Stimulated activated CD4-positive, alpha-beta T cell treated with anti-CD3 and anti-CD28 coated beads, TNF-alpha, amount 100 ng/mL, for 4 hours (primary cell): Measurements from ENCODE around the gene C12orf43.
A peak's percentile ranks its signal among the peaks of the same experiment; 100 is the strongest.
"Not testable (repeated sequence)": the region's sequence is repeated elsewhere in the genome, so short reads cannot be mapped to it uniquely, and the experiment has no call there.

ENCODE experiments used
- DNase-seq, 3 experiments: peaks; one replicate each; pipeline ENCODE4 v3.0.0-alpha.2; 2020; ENCODE audit warnings: low read depth in 3 of 3

Gene C12orf43, protein sequence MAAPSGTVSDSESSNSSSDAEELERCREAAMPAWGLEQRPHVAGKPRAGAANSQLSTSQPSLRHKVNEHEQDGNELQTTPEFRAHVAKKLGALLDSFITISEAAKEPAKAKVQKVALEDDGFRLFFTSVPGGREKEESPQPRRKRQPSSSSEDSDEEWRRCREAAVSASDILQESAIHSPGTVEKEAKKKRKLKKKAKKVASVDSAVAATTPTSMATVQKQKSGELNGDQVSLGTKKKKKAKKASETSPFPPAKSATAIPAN

DNA sequence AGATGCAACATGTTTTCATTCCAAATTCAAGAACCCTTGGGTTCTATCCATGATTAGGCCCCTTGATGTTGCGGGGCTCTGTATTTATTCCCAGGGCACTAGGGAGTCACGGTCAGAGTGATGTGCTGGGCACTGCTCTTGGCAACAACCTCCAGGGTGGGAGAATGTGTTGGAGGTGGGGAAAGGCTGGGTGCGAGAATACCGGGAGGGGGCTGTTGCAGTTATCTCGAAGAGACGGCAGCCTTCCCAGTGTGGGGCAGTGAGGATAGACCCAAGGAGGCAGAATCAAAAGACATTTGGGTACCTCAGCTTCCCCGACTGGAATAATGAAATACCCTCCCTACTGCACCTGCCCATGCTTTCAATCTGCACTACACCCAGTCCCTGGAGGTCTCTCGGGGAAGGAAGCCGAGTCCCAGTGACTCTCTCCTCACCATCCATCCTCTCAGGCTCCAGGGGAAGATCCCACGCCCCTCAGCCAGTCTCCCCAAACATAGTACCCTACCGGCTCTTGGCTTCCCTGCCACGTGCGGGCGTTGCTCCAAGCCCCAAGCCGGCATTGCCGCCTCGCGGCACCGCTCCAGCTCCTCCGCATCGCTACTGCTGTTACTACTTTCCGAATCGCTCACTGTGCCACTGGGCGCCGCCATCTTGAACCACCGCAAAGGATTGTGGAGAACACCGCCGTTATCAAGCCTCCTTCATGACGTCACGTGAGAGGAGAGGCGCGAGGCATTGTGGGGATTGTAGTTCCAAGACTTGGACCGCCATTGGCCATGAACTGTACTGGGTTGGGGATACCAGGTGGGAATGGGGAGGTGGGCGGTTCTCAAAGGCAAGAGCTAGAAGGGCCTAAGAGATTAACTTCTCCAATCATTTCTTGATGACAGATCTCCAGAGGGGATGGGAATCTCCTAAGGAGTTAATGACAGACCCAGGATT is at the start of gene C12orf43:
Gene C12orf43, minus strand, starts transcription at position 663 of the 942 bp plus-strand sequence. Its CDS starts 13 bp downstream, at position 650.
- peak; percentile 80 to 86 (median 84) for DNase-seq

DNA sequence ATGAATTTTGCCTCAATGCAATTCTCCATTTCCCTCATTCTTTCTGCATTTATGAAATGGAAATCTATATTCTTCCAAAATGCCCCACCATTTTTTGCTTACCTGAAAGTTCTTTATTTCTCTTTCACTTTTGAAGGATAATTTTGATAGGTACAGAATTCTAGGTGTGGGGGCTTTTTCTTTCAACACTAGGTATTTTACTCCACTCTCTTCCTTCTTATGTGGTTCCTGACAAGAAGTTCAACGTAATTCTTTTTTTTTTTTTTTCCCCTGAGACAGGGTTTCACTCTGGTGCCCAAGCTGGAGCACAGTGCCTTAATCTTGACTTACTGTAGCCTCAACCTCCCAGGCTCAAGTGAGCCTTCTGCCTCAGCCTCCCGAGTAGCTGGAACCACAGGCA is 49.1 kb upstream of the C12orf43 start:
- DNase-seq = no peak

DNA sequence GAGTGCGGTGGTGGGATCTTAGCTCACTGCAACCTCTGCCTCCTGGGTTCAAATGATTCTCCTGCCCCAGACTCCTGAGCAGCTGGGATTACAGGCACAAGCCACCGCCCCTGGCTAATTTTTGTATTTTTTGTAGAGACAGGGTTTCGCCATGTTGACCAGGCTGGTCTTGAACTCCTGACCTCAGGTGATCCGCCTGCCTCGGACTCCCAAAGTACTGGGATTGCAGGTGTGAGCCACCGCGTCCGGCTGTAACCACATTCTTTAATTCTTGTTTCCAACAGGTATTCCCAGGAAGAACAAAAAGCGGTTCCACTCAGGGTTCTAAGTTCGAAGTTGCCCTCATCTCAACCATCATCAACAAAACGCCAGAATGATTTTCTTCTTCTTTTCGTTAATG is 48.3 kb upstream of the C12orf43 start:
- DNase-seq = not testable (repeated sequence)

DNA sequence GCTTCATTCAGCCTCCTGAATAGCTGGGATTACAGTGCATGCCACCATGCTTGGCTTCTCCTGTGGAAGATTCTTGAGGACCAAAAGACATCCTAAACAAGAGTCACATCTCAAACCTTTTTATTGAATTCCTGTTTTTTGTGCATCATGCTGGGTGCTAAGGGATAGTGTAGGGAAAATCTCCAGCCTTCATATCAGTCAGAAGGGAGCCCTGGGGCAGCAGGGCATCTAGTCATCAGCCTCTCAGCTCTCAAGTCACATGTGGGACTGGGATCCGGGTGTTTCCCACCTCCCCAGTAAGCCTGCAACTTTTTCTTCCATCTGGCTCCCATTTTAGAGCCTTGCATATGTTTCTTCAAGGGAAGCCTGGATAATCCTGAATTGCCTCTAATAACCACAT is 47.8 kb upstream of the C12orf43 start:
- no peak for DNase-seq

DNA sequence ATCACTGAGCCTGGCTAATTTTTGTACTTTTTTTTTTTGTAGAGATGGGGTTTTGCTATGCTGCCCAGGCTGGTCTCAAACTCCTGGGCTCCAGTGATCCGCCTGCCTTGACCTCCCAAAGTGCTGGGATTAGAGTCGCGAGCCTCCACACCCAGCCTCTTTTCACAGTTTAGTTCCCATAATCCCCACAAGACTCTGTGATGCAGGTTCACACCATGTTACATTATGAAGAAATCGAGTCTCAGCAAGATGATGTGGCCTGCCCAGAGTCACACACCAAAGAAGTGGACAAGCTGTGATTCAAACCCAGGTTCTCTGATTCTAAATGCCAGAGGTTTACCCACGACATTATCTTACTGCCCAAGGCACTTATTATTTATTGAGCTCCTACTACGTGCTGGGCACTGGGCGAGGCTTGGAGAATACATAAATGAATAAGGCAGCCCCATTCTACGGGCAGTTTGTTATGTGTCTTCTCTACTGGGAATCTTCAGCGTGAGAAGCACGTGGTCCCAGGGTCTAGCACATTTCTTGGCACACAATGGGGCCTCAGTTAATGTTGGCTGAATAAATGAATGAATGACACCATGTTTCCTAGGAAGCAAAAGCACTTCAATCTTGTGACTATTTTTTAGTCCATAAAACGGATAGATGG is 46.2 kb upstream of the C12orf43 start:
- DNase-seq = no peak

DNA sequence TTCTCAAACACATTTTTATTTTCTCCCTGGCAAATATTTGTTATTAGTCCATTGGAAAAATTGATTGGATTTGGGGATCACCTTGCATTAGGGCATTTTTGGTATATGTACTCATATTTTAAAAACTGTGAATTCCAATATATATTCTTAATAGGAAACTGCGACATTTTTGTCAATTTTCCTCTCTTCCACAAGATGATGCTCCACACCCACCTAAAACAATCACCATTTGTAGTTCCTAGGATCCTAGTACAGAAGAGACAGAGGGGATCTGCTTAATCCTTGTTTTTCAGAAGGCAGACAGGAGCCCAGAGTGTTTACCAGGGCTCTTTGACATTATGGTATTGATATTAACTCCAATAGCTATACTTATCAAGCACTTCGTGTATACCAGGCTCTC is 45.5 kb upstream of the C12orf43 start:
- DNase-seq = no peak

DNA sequence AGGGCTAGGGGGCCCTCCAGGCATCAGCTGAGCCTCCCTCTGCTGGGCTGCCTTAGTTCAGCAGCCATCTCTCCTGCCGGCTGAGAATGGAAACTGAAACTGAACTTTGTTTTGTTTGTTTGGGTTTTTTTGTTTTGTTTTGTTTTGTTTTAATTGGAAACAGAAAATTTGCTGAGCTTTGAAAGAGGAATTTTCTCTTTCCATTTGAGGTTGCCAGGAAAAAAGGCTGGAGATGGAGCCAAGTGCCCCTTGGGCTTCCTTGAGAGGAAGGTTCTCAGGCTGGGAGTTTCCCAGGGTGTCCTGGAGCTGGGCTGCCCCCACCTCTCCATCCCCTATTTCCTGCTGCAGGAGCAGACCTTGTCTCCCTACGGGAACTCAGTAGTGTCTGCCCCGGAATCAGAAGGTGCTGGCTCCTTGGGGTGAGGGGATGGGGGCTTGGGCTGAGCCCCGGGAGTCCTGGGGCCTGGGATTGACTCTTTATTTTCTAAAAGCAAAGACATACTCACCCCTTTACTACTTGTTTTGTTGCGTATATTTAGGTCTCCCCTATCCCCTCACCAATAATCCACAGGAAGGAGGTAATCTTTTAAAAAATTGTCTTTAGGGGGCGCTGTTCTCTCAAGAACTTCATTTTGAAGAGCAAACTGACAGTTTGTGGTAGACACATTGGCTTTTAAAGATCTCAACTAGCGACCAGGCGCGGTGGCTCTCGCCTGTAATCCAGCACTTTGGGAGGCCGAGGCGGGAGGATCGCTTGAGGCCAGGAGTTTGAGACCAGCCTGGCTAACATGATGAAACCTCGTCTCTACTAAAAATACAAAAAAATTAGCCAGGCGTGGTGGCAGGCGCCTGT is 44.1 kb upstream of the C12orf43 start:
- DNase-seq = peak in 2 of 3 experiments; percentile 31 to 37

DNA sequence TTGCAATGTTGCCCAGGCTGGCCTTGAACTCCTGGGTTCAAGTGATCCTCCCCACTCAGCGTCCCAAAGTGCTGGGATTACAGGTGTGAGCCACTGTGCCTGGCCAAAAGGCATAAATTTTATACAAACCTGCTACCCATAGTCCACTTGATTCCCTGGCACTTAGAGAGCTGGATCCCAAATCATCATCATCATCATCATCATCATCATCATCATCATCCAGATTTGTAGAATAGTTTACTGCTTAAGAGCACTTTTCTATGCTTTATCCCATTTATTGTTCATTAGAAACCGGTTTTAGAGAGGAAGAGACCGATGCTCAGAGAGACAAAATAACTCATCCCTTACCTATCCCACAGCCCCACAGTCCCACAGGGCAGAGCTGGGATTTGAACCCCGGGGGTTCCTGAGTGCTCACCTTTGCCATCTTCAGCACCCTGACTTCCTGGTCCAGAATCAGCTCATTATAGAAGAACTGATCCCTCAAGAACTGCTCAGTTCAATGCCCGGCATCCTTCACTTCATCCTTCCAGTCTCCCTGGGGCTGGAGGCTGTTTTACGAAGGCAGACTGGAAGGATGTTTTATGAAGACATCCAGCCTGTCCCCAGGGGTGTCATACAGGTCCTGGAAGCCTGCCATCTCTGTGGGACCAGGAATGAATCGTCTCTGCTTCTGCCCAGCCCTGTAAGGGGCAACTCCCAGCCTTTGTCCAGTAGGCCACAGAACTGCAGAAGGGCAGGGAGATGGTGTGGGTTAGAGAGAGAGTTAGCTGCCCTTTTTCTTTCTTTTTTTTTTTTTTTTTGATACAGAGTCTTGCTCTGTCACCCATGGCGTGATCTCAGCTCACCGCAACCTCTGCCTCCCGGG is 43.0 kb upstream of the C12orf43 start:
- DNase-seq = no peak

DNA sequence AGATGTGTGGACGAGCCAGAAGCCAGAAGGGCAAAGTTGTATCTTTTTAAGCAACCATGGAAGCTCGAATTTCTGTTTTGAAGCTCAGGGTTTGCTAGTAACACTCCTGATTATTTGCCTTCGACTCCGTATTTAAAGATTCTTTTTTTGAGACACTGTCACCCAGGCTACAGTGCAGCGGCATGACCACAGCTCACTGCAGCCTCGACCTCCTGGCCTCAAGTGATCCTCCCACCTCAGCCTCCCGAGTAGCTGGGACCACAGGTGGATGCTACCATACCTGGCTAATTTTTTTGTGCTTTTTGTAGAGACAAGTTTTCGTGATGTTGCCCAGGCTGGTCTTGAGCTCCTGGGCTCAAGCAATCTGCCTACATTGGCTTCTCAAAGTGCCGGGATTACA is 41.5 kb upstream of the C12orf43 start:
- DNase-seq = no peak

DNA sequence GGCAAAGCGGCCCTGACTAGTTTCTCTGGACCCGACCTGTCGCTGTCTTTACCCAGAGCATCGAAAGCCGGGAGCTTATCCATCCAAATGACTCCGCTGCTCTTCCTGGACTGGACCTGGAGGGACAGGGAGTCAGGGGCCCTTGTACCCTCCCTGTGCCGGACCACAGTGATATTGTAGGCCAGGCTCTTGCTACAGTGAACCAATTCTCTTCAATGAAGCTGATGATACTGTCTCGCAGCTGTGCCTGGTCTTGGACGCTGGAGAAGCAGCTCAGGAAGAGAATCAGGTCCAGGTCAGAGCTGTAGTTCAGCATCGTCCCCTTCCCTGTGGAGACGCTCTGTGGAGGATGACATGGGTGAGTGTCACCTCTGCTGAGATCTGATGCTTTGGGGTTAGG is 37.4 kb upstream of the C12orf43 start:
- DNase-seq = no peak

DNA sequence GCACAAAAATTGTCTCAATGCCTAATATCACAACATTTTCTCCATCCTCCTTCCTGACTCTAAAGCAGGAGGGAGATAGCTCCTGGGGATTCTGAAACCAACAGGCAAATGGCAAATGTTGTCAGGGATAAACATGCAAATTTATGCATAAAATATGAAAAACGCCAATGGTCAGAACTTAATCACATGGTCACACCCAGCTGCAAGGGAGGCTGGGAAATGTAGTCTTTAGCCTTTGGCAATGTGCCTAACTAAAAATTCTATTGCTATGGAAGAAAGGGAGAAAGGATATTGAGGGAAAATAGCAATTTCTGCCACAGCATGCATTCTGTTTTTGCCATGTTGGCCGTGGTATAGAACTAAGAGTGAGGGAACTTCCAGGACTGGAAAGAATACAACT is 34.4 kb upstream of the C12orf43 start:
- no peak for DNase-seq

DNA sequence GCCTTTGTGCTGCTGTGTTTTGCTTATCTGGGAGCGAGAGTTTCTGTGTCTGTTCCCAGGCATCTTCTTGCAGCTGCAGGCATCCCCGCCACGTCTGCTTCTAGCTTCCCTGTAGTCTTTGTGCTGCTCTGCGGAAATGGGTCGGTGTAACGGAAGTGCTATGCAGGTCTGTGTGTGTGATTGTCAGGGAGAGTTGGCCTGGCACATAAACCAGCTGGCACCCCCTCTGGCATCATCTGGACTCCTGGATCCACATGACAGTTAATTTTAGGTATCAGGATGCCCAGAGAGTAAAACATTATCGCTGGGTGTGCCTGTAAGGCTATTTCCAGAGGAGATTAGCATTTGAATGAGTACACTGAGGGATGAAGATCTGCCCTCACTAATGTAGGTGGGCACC is 32.2 kb upstream of the C12orf43 start:
- DNase-seq = no peak

DNA sequence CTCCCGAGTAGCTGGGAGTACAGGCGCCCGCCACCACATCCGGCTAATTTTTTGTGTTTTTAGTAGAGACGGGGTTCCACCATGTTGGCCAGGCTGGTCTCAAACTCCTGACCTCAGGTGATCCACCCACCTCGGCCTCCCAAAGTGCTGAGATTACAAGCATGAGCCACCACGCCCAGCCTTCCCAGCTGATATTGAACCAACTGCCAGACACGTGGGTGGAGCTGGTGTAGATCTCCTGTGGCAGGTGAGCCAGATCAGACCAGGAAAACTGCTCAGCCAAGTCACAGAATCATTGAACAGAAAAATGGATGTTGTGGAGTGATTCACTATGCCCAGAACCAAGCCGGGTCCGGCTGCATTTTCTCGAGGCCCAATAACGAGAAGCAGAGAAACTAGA is 31.1 kb upstream of the C12orf43 start:
- DNase-seq = not testable (repeated sequence)

DNA sequence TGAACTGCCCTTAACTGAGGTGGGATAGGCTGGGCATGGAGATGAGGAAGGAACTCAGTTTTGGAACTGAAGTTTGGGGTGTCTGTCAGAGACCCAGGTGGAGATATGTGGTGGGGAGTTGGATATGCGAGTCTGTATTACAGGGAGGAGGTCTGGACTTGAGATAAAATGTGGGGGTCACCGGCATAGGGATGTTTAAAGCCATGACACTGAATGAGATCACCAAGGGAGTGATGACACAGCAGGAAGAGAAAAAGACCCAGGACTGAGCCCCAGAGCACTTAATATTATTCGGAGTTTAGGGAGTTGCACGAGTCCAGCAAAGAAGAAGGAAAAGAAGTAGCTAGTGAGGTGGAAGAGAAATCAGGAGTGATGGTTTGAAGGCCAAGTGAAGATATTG is 26.8 kb upstream of the C12orf43 start:
- DNase-seq = no peak

DNA sequence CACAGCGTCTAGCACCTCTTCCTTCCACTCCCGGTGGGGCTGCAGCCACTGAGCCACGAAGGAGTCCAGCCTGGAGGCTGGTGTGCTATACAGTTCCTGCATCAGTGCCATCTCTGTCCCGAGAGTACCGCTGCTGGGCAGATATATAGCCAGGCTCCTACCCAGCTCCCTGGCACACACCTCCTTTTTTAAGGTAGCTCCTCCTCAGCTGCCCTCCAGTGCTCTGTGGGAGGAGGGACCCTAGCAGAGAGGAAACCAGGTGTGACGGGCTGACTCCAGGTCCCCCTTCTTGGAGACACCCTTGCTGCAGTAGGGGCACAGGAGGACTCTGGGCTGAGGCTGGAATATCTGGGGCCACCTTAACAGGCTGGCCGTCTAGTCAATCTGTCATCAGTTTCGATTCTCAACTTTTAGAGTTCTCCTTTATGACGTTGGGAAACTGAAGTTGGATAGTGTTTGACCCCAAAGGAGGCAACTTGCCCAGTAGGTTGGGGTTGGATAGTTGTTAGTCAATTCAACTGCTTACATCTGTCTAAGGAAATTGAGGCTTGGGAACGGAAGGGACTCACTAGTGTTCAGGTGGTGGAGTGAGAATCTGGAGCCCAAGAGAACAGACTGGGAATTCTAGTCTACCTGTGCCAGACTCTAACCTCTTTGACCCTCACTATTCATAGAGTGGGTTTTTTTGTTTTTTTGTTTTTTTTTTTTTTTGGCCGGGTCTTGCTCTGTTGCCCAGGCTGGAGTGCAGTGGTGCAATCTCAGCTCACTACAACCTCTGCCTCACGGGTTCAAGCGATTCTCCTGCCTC is 22.8 kb upstream of the C12orf43 start, which contains the start of gene OASL:
Gene OASL, minus strand, starts transcription at position 386 of the 808 bp plus-strand sequence. Its CDS starts 275 bp downstream, at position 111.
- peak in 2 of 3 experiments; percentile 23 to 38 for DNase-seq

DNA sequence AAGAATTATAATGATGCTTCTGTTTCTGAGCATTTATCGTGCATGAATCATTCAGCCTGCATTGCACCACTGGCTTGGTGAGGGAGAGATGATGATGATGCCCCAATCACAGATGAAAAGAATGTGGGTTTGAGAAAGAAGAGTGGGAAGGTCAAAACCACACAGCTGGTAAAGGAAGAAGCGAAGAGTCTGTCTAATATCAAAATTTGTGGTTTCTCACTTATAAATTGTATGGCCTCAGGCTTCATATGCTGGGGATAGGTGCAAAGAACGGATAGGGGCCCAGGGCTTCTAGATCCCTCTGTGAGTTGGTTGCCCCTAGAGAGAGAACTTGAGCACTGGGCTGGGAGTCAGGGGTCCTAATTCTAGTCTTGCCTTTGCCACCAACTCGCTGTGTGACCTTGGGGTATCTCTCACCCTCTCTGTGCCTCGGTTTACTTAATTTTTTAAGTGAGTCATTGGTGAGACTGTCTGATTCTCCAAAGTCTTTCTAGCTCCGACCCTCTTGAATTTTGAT is 20.6 kb upstream of the C12orf43 start:
- DNase-seq = no peak

DNA sequence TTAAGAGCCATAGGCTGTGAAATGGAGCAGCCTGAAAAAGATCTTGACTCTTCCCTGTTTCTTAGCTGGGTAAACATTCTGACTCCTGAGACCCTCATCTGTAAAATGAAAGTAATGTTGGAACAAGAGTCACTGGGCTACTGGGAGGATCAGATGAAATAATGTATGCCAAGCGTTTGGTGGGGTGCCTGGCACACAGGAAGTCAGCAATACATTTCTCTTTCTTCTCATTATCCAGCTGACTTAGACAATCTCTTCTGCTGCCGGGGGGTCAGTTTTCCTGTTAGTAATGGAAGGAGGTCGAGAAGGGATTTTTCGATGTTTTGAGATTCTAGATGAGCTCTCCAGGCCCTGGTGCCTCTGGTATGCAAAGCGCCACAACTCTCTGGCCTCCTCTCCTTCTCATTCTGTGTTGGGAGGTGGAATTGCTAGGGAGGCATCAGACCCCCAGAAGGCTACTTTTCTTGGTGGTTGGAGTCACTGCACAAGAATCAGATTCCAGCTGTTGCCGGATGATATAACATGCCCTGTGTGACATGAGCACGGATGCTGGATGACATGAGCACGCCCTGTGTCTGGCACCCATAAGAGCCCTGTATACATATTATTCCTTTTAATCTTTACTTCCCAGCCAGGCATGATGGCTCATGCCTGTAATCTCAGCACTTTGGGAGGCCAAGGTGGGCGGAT is 18.5 kb upstream of the C12orf43 start:
- DNase-seq = no peak

DNA sequence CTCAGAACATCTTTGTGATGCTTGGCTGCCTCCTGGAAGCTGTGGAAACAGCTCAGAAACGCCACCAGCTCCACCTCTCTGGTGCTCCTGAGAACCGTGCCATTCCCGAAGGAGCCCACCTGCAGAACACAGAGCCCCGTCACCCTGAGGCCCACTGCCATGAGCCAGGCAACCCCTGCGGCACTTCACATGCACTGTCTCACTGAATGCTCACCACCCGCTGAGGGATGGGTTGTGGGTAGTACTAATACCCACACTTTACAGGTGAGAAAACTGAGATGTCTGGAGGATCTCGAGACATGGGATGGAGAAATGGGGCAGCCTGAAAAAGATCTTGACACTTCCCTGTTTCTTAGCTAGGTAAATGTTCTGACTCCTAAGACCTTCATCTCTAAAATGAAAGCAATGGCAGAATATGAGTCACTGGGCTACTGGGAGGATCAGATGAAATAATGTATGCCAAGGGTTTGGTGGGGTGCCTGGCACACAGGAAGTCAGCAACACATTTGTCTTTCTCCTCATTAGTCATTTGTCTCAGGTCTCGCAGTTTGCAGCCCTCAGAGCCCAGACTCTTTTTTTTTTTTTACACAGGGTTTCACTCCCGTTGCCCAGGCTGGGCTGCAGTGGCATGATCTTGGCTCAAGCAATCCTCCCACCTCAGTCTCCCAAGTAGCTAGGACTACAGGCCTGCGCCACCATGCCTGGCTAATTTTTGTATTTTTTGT is 17.5 kb upstream of the C12orf43 start:
- DNase-seq = peak in 2 of 3 experiments; percentile 20 to 44
